Thyroid gland (tissue), 4 donors: Measurements from ENCODE around the gene PPFIA3.

Source experiments
- CTCF ChIP-seq, 6 experiments: fragments of 200-600 bp in 3 of 6; fragments of 450-650 bp in 3 of 6; sonication (generic) in 3 of 6; IDR thresholded peaks; one replicate each; pipeline ENCODE4 v1.5.1; 2016 to 2019; ENCODE audit warnings: antibody characterized with exemption in 6 of 6, mild to moderate bottlenecking in 2 of 6, inconsistent platforms in 1 of 6, moderate library complexity in 1 of 6
- POLR2A ChIP-seq, 2 donors: fragments of 450-650 bp; IDR thresholded peaks; one replicate each; pipeline ENCODE4 v1.6.1; 2017; ENCODE audit warnings: antibody characterized with exemption in 2 of 2, mild to moderate bottlenecking in 2 of 2, moderate library complexity in 1 of 2

- no peak for TF ChIP-seq POLR2A (IDR thresholded peaks at IDR 0.05)
- no peak for TF ChIP-seq CTCF (IDR thresholded peaks at IDR 0.05)
Measured at GRCh38 chr19:49189259-49189658, 69.9 kb downstream of the PPFIA3 start.
